Heart left ventricle (tissue), 13 donors: ENCODE measurements around the gene YBX2.

Source experiments
- POLR2A ChIP-seq, 2 donors: fragments of 450-650 bp; IDR thresholded peaks; one replicate each; pipeline ENCODE4 v1.6.1; 2017; ENCODE audit warnings: antibody characterized with exemption in 2 of 2, mild to moderate bottlenecking in 2 of 2, moderate library complexity in 2 of 2
- TF ChIP-seq, protein P1 (sequence below), 12 donors: fragments of 200-600 bp; sonication (generic) in 4 of 12; IDR thresholded peaks; one replicate each; pipeline versions ENCODE4 v1.5.0 to v1.8.0; 2018 to 2022; ENCODE audit warnings: antibody characterized with exemption in 12 of 12, mild to moderate bottlenecking in 5 of 12
- donor health status: ischemic (EF 13 %, LVEDD 7.1; RV severe dilation, severe dysfunction).
- donor health status: DM: no; HTN: yes; CAD: no.
- donor health status: DM: no; HTN: no; CAD: no.
- donor health status: ischemic (EF 25% LVEDD 6.9; RV normal size, moderate dysfunction).
- donor health status: ischemic (EF 25% LVEDD 5.7; RV mildly dilated, moderate dysfunction).
- donor health status: ischemic (EF 35%, LVEDD 5.7; RV mildly dilated, moderate dysfunction).
- donor health status: nonischemic (EF 11% LVEDD 7.7; RV severe dilation, severe dysfunction).
- donor health status: DM: yes; HTN: yes; CAD: no.
- donor health status: PGD.
- donor health status: ischemic (EF 29% LVEDD 5.4; RV normal size, mild dysfunction).
- donor health status: nonischemic (EF 23%, LVEDD 6.1; RV moderate dilation, normal function).

DNA sequence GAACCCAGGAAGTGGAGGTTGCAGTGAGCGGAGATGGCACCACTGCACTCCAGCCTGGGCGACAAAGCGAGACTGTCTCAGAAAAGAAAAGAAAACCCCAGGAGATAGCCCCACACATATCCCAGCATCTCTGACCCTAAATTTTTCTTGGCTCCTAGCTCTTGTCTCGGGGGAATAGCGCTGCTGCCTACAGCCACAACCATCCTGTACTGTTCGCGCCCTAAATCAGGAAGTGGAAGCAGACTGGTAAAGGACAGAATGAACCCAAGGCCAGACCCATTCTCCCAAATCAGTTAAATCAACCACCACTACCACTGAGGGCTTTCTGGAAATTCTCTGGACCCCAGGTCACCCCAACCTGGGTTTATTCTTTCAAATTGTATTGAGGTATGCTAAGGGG lies 44.6 kb downstream of the YBX2 start:
- TF ChIP-seq POLR2A (IDR thresholded peaks at IDR 0.05), result no peak
- TF ChIP-seq, protein P1, sequence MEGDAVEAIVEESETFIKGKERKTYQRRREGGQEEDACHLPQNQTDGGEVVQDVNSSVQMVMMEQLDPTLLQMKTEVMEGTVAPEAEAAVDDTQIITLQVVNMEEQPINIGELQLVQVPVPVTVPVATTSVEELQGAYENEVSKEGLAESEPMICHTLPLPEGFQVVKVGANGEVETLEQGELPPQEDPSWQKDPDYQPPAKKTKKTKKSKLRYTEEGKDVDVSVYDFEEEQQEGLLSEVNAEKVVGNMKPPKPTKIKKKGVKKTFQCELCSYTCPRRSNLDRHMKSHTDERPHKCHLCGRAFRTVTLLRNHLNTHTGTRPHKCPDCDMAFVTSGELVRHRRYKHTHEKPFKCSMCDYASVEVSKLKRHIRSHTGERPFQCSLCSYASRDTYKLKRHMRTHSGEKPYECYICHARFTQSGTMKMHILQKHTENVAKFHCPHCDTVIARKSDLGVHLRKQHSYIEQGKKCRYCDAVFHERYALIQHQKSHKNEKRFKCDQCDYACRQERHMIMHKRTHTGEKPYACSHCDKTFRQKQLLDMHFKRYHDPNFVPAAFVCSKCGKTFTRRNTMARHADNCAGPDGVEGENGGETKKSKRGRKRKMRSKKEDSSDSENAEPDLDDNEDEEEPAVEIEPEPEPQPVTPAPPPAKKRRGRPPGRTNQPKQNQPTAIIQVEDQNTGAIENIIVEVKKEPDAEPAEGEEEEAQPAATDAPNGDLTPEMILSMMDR (IDR thresholded peaks at IDR 0.05), result no peak
